A673 (cell line): ENCODE results near the gene HOXA4.
A peak's percentile ranks its signal among the peaks of the same experiment; 100 is the strongest.

Experiments
- CTCF ChIP-seq: fragments of 300-800, 200-600 bp; sonication (generic); conservative IDR thresholded peaks from 2 replicates; pipeline ENCODE4 v1.5.1; 2017; ENCODE audit warnings: low read depth, mild to moderate bottlenecking, antibody characterized with exemption, low read length, moderate library complexity, mixed read lengths
- EZH2 ChIP-seq: fragments of 200-600 bp; sonication (generic); IDR thresholded peaks from 2 replicates; pipeline ENCODE4 v1.6.1; 2017; ENCODE audit warnings: borderline replicate concordance, low read depth, mild to moderate bottlenecking, mixed read lengths, antibody characterized with exemption, low read length; ENCODE audit not compliant: poor library complexity, severe bottlenecking

GRCh38 chr7:27096768-27097514 is 33.6 kb downstream of the HOXA4 start:
- TF ChIP-seq EZH2 (peak; percentile 30), CTCF (no peak)
